Measurements from ENCODE around the gene PPM1F.

PPM1F gene

GRCh38 chr22:21958360-21959273 lies 6.0 kb upstream of the PPM1F start:
- H3K27me3 ChIP-seq, result no peaks in the 10 kb centered on the region
- H3K36me3 ChIP-seq, result peaks cover 42% of the 10 kb centered on the region
- H3K9me3 ChIP-seq, result no peaks in the 10 kb centered on the region
- no peak for TF ChIP-seq CTCF (IDR thresholded peaks at IDR 0.05; ENCODE audit: low read depth, low read length)
- no peaks in the 10 kb centered on the region for H3K4me1 ChIP-seq
- no peak for DNase-seq
- no peak overlapping the region for H3K4me3 ChIP-seq (ENCODE audit: low read depth, low read length)

- Histone ChIP-seq H3K4me3 (ENCODE audit: low read depth, low read length) (peak overlapping the region; percentile 73), H3K27me3 (no peaks in the 10 kb centered on the region), H3K9me3 (no peaks in the 10 kb centered on the region), H3K4me1 (0 out of 2 replicates have a peak, but pooled peaks cover 2% of the 10 kb centered on the region), H3K36me3 (no peaks in the 10 kb centered on the region)
- DNase-seq, result peak; percentile 52
- no peak for TF ChIP-seq CTCF (IDR thresholded peaks at IDR 0.05; ENCODE audit: low read depth, low read length)
Measured at GRCh38 chr22:21951931-21952465, 650 bp downstream of the PPM1F start.

- DNase-seq, result no peak
- Histone ChIP-seq H3K4me3 (ENCODE audit: low read depth, low read length) (no peak overlapping the region), H3K9me3 (no peaks in the 10 kb centered on the region), H3K36me3 (no peaks in the 10 kb centered on the region), H3K27me3 (no peaks in the 10 kb centered on the region), H3K4me1 (0 out of 2 replicates have a peak, but pooled peaks cover 2% of the 10 kb centered on the region)
- TF ChIP-seq CTCF (IDR thresholded peaks at IDR 0.05; ENCODE audit: low read depth, low read length), result no peak
Measured at GRCh38 chr22:21951062-21951461, 1.6 kb downstream of the PPM1F start.

- Histone ChIP-seq H3K4me3 (ENCODE audit: low read depth, low read length) (no peak overlapping the region), H3K27me3 (no peaks in the 10 kb centered on the region), H3K36me3 (peaks cover 5% of the 10 kb centered on the region), H3K9me3 (no peaks in the 10 kb centered on the region), H3K4me1 (0 out of 2 replicates have a peak, but pooled peaks cover 2% of the 10 kb centered on the region)
- no peak for DNase-seq
- TF ChIP-seq CTCF (IDR thresholded peaks at IDR 0.05; ENCODE audit: low read depth, low read length), result no peak
Measured at GRCh38 chr22:21949948-21950347, 2.7 kb downstream of the PPM1F start.

- 0 out of 2 replicates have a peak, but pooled peaks cover 2% of the 10 kb centered on the region for H3K4me1 ChIP-seq
- no peaks in the 10 kb centered on the region for H3K27me3 ChIP-seq
- TF ChIP-seq CTCF (IDR thresholded peaks at IDR 0.05; ENCODE audit: low read depth, low read length), result no peak
- no peak for DNase-seq
- H3K9me3 ChIP-seq, result no peaks in the 10 kb centered on the region
- H3K4me3 ChIP-seq (ENCODE audit: low read depth, low read length), result no peak overlapping the region
- H3K36me3 ChIP-seq, result peaks cover 9% of the 10 kb centered on the region
Measured at GRCh38 chr22:21949569-21949918, 3.1 kb downstream of the PPM1F start.

Measured in BE2C (cell line).